Activated B cell treated with CpG ODN at 0.5 μM for 24 hours (primary cell): Measurements from ENCODE around the gene XPR1. TPM values are rescaled to one million over a fixed set of nuclear protein-coding genes. Genes with fewer than 3 reads are reported as not detected.
"Not testable (repeated sequence)": the region's sequence is repeated elsewhere in the genome, so short reads cannot be mapped to it uniquely, and the experiment has no call there.

Experiments used
- ATAC-seq: fragments of 200-7000 bp; cut with Tn5 transposase; one replicate; pipeline ENCODE4 v1.10.0; 2021; ENCODE audit warnings: low read depth, mild to moderate bottlenecking, moderate library complexity
- CTCF ChIA-PET: fragments of 350-600 bp; sonication (Branson Sonifier 250); formaldehyde crosslinking; loops from one replicate; lab custom pipeline; 2021; ENCODE audit warnings: antibody characterized with exemption; lab: Charles Lee
- POLR2A ChIA-PET: fragments of 350-600 bp; sonication (Branson Sonifier 250); formaldehyde crosslinking; loops from one replicate; lab custom pipeline; 2021; ENCODE audit warnings: antibody characterized with exemption; lab: Charles Lee
- DNase-seq: peaks from one replicate; pipeline ENCODE4 v3.0.0; 2022
- H3K27ac Mint-ChIP-seq: one replicate; pipeline ENCODE4 v1.8.0; 2020; ENCODE audit warnings: mixed read lengths
- H3K27me3 Mint-ChIP-seq: one replicate; pipeline ENCODE4 v1.8.0; 2021; ENCODE audit warnings: mixed read lengths
- H3K36me3 Mint-ChIP-seq: one replicate; pipeline ENCODE4 v1.8.0; 2021; ENCODE audit warnings: low read depth, mixed read lengths
- H3K4me1 Mint-ChIP-seq: one replicate; pipeline ENCODE4 v1.8.0; 2021; ENCODE audit warnings: mixed read lengths
- H3K4me3 Mint-ChIP-seq: one replicate; pipeline ENCODE4 v1.8.0; 2020; ENCODE audit warnings: mild to moderate bottlenecking, mixed read lengths
- H3K9me3 Mint-ChIP-seq: one replicate; pipeline ENCODE4 v1.8.0; 2020; ENCODE audit warnings: mixed read lengths
- intact Hi-C: fragments of 100-400 bp; cut with micrococcal nuclease; formaldehyde crosslinking; loops from one replicate; pipeline ENCODE4 v1.15.1; 2024
- total RNA-seq: library from RNA; stranded (reverse); gene quantifications from 2 replicates; pipeline ENCODE4 v1.2.3, GENCODE V29; 2022
- TF ChIP-seq, protein P1 (sequence below): fragments of 200-600 bp; IDR thresholded peaks from one replicate; pipeline ENCODE4 v1.8.0; 2022; ENCODE audit warnings: antibody characterized with exemption, mild to moderate bottlenecking

The XPR1 gene
- total RNA-seq, 1 donor from 2014 or later: 20.4 TPM

DNA sequence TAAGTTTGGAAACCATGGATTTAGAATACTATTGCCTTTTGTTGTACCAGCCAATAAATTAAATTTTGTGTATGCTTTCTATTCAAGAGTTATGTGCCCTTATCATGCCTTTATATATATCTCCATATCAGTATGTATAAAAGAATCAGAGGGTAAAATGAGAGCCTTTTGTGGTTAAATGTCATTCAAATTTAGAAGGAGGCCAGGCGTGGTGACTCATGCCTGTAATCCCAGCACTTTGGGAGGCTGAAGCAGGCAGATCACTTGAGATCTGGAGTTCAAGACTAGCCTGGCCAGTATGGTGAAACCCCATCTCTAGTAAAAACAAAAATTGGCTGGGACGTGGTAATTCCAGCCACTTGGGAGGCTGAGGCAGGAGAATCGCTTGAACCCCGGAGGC lies 88.9 kb downstream of the XPR1 start:
- ChIA-PET CTCF (no interaction called here), POLR2A (no interaction called here)
- ATAC-seq: no peak
- Mint-ChIP-seq H3K9me3 (peaks cover 3% of the 10 kb centered on the region), H3K4me1 (no peaks in the 10 kb centered on the region), H3K36me3 (peaks cover 6% of the 10 kb centered on the region), H3K27ac (no peak overlapping the region), H3K4me3 (no peak overlapping the region), H3K27me3 (no peaks in the 10 kb centered on the region)
- TF ChIP-seq, protein P1, sequence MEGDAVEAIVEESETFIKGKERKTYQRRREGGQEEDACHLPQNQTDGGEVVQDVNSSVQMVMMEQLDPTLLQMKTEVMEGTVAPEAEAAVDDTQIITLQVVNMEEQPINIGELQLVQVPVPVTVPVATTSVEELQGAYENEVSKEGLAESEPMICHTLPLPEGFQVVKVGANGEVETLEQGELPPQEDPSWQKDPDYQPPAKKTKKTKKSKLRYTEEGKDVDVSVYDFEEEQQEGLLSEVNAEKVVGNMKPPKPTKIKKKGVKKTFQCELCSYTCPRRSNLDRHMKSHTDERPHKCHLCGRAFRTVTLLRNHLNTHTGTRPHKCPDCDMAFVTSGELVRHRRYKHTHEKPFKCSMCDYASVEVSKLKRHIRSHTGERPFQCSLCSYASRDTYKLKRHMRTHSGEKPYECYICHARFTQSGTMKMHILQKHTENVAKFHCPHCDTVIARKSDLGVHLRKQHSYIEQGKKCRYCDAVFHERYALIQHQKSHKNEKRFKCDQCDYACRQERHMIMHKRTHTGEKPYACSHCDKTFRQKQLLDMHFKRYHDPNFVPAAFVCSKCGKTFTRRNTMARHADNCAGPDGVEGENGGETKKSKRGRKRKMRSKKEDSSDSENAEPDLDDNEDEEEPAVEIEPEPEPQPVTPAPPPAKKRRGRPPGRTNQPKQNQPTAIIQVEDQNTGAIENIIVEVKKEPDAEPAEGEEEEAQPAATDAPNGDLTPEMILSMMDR: no peak
- intact Hi-C loops: no loop called here
- no peak for DNase-seq

DNA sequence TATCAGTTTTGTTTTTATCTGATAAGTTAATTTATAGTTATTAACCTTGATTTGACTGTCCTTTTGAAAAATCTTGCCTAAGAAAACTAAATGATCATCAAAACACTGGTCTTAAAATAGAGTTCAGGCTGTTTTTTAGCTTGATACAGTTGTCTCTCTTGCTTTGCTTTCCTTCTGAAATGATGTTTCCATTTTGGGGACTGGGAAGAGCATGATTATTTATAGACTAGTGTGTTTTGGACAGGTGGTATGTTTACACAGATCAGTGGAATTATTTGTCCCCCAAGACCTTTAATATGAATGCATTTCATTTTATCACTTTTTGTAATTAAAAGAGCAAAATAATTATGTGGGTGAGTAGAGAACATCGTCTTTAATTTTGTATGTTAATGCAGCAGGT lies 90.8 kb downstream of the XPR1 start:
- intact Hi-C loops: no loop called here
- H3K9me3 Mint-ChIP-seq: peaks cover 9% of the 10 kb centered on the region
- ChIA-PET CTCF (no interaction called here), POLR2A (no interaction called here)
- ATAC-seq (no peak), DNase-seq (no peak)
- no peak overlapping the region for H3K4me3 Mint-ChIP-seq
- no peak overlapping the region for H3K27ac Mint-ChIP-seq
- no peaks in the 10 kb centered on the region for H3K27me3 Mint-ChIP-seq
- H3K36me3 Mint-ChIP-seq: peaks cover 14% of the 10 kb centered on the region
- TF ChIP-seq, protein P1: no peak
- H3K4me1 Mint-ChIP-seq: no peaks in the 10 kb centered on the region

DNA sequence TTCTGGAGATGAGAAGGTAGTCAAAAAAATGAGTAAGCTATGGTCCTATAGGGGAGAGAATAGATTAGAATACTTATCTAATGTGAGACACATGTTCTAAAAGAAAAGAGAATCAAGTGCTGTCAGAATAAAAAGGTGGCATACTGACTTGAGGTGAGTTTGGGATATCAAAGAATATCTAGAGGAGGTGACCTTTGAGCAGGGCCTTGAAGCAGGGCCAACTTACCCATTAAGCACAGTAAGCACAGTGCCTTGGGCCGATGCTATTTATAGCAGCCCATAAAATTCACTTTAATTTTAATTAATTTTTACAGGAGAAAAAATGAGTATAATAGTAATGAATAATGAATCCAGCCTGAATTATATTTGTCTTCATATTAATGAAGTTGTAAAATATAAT lies 92.2 kb downstream of the XPR1 start:
- TF ChIP-seq, protein P1: no peak
- ChIA-PET POLR2A (no interaction called here), CTCF (no interaction called here)
- no peaks in the 10 kb centered on the region for H3K4me1 Mint-ChIP-seq
- no peaks in the 10 kb centered on the region for H3K27me3 Mint-ChIP-seq
- H3K27ac Mint-ChIP-seq: no peak overlapping the region
- peaks cover 25% of the 10 kb centered on the region for H3K36me3 Mint-ChIP-seq
- intact Hi-C loops: no loop called here
- DNase-seq (no peak), ATAC-seq (no peak)
- H3K9me3 Mint-ChIP-seq: peaks cover 13% of the 10 kb centered on the region
- H3K4me3 Mint-ChIP-seq: no peak overlapping the region

DNA sequence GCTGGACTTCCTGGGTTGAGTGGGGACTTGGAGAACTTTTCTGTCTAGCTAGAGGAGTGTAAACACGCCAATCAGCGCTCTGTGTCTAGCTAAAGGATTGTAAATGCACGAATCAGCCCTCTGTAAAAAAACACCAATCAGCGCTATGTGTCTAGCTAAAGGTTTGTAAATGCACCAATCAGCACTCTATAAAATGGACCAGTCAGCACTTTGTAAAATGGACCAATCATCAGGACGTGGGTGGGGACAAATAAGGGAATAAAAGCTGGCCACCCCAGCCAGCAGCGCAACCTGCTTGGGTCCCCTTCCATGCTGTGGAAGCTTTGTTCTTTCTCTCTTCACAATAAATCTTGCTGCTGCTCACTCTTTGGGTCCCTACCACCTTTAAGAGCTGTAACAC lies 94.2 kb downstream of the XPR1 start:
- POLR2A ChIA-PET, ATAC-seq, H3K4me1 Mint-ChIP-seq, CTCF ChIA-PET, H3K27me3 Mint-ChIP-seq, DNase-seq, intact Hi-C loops, H3K27ac Mint-ChIP-seq, H3K4me3 Mint-ChIP-seq: not testable (repeated sequence)
- H3K9me3 Mint-ChIP-seq: peaks cover 25% of the 10 kb centered on the region
- peaks cover 42% of the 10 kb centered on the region for H3K36me3 Mint-ChIP-seq

DNA sequence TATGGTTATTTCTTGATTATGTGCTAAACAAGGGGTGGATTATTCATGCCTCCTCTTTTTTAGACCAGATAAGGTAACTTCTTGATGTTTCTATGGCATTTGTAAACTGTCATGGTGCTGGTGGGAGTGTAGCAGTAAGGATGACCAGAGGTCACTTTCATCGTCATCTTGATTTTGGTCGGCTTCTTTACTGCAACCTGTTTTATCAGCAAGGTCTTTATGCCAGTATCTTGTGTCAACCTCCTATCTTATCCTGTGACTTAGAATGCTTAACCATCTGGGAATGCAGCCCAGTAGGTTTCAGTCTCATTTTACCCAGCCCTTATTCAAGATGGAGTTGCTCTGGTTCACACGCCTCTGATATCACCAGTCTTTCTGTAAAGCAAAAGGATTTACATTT lies 95.9 kb downstream of the XPR1 start:
- H3K27ac Mint-ChIP-seq, ATAC-seq, H3K27me3 Mint-ChIP-seq, H3K4me1 Mint-ChIP-seq, DNase-seq, H3K4me3 Mint-ChIP-seq, CTCF ChIA-PET, intact Hi-C loops: not testable (repeated sequence)
- Mint-ChIP-seq H3K36me3 (peaks cover 53% of the 10 kb centered on the region), H3K9me3 (peaks cover 29% of the 10 kb centered on the region)
- POLR2A ChIA-PET: interaction anchor here (0.5 kb wide), 1 partner anchor 90 kb away, joined by 3 read pairs; no protein-coding TSS in a partner anchor

DNA sequence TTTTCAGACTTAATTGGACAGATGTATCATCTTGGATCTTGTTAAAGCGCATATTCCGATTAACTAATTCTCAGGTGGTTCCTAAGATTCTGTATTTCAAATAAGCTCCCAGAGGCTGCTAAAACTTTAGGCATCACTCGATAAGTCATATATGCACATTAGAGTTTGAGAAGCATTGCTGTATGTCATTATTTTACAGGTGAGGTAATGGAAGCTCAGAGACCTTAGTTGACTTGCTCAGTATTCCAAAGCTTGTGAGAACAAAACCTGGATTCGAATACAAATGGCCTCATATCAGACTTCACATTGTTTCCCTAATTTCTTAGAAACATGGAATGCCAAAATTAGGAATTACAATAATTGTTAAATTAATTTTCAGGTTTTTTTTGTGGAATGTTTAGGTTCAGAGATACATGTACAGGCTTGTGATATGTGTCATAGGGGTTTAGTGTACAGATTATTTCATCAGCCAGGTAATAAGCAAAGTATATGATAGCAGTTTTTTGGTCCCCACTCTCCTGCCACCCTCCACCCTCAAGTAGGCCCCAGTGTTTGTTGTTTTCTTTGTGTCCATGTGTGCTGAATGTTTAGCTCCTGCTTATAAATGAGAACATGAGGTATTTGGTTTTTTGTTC lies 96.8 kb downstream of the XPR1 start:
- TF ChIP-seq, protein P1: no peak
- H3K27me3 Mint-ChIP-seq: no peaks in the 10 kb centered on the region
- H3K4me3 Mint-ChIP-seq: no peak overlapping the region
- intact Hi-C loops: no loop called here
- ChIA-PET POLR2A (no interaction called here), CTCF (no interaction called here)
- H3K36me3 Mint-ChIP-seq: peaks cover 59% of the 10 kb centered on the region
- DNase-seq: no peak
- no peak for ATAC-seq
- H3K9me3 Mint-ChIP-seq: peaks cover 32% of the 10 kb centered on the region
- no peaks in the 10 kb centered on the region for H3K4me1 Mint-ChIP-seq
- no peak overlapping the region for H3K27ac Mint-ChIP-seq
